ENCODE data around the gene PCDHA1.

- TF ChIP-seq POLR2AphosphoS5 (IDR thresholded peaks at IDR 0.05; ENCODE audit: low read depth, low read length) (no peak), CTCF (IDR thresholded peaks at IDR 0.05 in 2 of 3, conservative IDR thresholded peaks at IDR 0.05 in 1 of 3; ENCODE audit: borderline replicate concordance in 1 of 3, insufficient read depth in 1 of 3, low read depth in 2 of 3, low read length in 2 of 3) (no peak), EZH2 (IDR thresholded peaks at IDR 0.05) (no peak)
These were observed 196.3 kb downstream of the PCDHA1 start for GRCh38 chr5:140982083-140982716.

Measured in HCT116 (cell line).